K562 (cell line): Measurements from ENCODE around the gene LAMA5. TPM values are rescaled to one million over a fixed set of nuclear protein-coding genes. Genes with fewer than 3 reads are reported as not detected.

Source experiments
- MIER1 ChIP-seq: fragments of 450-650 bp; IDR thresholded peaks from 2 replicates; pipeline ENCODE4 v1.6.1; 2016; ENCODE audit warnings: antibody characterized with exemption, mild to moderate bottlenecking, low read depth
- SNAPC5 ChIP-seq: fragments of 250-450 bp; sonication (Bioruptor Pico); IDR thresholded peaks from 2 replicates; pipeline ENCODE4 v1.8.0; 2021; ENCODE audit warnings: moderate library complexity, mild to moderate bottlenecking, inconsistent platforms
- polyA plus RNA-seq, 8 experiments: library from polyadenylated mRNA; depleted of rRNA in 4 of 8; stranded (reverse) in 5 of 8; unstranded in 3 of 8; fragments of >200 nt; fragmentation: Nextera tagmentation in 2 of 8; fragmentation: Illumina TruSeq in 1 of 8; extraction: Ambion mirVana in 2 of 8; extraction: Trizol in 1 of 8; gene quantifications; 2 replicates each; pipeline versions ENCODE4 v1.2.1 to v1.2.3, GENCODE V29; 2011 to 2014; ENCODE audit warnings: inconsistent platforms in 1 of 8, missing spikeins in 1 of 8
- total RNA-seq, 7 experiments: library from RNA; depleted of rRNA in 6 of 7; stranded (reverse); fragments of >200 nt in 6 of 7; fragmentation: Illumina TruSeq in 2 of 7; extraction: Trizol in 2 of 7; gene quantifications; 2 replicates each; pipeline versions ENCODE4 v1.2.1 to v1.2.3, GENCODE V29; 2011 to 2021; ENCODE audit warnings: low replicate concordance in 1 of 7
- TF ChIP-seq, protein P1 (sequence below): fragments of 200-800 bp; sonication (Bioruptor generic); IDR thresholded peaks from 2 replicates; pipeline ENCODE4 v1.6.1; 2016; ENCODE audit warnings: missing genetic modification characterization, missing compliant biosample characterization
- TF ChIP-seq, protein P2 (sequence below): sonication (generic); formaldehyde crosslinking; IDR thresholded peaks from 2 replicates; pipeline ENCODE4 v1.8.0; 2023; ENCODE audit warnings: mild to moderate bottlenecking, missing genetic modification reagents

LAMA5 gene
- total and polyA plus RNA-seq, 9 of the 15 experiments (the other 6 are each of a cell fraction or from before 2014, with no cell fraction given), result 0.31 to 101 (median 7.8) TPM

- TF ChIP-seq MIER1 (no peak), SNAPC5 (no peak)
- TF ChIP-seq, protein P1, sequence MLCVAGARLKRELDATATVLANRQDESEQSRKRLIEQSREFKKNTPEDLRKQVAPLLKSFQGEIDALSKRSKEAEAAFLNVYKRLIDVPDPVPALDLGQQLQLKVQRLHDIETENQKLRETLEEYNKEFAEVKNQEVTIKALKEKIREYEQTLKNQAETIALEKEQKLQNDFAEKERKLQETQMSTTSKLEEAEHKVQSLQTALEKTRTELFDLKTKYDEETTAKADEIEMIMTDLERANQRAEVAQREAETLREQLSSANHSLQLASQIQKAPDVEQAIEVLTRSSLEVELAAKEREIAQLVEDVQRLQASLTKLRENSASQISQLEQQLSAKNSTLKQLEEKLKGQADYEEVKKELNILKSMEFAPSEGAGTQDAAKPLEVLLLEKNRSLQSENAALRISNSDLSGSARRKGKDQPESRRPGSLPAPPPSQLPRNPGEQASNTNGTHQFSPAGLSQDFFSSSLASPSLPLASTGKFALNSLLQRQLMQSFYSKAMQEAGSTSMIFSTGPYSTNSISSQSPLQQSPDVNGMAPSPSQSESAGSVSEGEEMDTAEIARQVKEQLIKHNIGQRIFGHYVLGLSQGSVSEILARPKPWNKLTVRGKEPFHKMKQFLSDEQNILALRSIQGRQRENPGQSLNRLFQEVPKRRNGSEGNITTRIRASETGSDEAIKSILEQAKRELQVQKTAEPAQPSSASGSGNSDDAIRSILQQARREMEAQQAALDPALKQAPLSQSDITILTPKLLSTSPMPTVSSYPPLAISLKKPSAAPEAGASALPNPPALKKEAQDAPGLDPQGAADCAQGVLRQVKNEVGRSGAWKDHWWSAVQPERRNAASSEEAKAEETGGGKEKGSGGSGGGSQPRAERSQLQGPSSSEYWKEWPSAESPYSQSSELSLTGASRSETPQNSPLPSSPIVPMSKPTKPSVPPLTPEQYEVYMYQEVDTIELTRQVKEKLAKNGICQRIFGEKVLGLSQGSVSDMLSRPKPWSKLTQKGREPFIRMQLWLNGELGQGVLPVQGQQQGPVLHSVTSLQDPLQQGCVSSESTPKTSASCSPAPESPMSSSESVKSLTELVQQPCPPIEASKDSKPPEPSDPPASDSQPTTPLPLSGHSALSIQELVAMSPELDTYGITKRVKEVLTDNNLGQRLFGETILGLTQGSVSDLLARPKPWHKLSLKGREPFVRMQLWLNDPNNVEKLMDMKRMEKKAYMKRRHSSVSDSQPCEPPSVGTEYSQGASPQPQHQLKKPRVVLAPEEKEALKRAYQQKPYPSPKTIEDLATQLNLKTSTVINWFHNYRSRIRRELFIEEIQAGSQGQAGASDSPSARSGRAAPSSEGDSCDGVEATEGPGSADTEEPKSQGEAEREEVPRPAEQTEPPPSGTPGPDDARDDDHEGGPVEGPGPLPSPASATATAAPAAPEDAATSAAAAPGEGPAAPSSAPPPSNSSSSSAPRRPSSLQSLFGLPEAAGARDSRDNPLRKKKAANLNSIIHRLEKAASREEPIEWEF (CRISPR knock-in tag), result no peak
- TF ChIP-seq, protein P2, sequence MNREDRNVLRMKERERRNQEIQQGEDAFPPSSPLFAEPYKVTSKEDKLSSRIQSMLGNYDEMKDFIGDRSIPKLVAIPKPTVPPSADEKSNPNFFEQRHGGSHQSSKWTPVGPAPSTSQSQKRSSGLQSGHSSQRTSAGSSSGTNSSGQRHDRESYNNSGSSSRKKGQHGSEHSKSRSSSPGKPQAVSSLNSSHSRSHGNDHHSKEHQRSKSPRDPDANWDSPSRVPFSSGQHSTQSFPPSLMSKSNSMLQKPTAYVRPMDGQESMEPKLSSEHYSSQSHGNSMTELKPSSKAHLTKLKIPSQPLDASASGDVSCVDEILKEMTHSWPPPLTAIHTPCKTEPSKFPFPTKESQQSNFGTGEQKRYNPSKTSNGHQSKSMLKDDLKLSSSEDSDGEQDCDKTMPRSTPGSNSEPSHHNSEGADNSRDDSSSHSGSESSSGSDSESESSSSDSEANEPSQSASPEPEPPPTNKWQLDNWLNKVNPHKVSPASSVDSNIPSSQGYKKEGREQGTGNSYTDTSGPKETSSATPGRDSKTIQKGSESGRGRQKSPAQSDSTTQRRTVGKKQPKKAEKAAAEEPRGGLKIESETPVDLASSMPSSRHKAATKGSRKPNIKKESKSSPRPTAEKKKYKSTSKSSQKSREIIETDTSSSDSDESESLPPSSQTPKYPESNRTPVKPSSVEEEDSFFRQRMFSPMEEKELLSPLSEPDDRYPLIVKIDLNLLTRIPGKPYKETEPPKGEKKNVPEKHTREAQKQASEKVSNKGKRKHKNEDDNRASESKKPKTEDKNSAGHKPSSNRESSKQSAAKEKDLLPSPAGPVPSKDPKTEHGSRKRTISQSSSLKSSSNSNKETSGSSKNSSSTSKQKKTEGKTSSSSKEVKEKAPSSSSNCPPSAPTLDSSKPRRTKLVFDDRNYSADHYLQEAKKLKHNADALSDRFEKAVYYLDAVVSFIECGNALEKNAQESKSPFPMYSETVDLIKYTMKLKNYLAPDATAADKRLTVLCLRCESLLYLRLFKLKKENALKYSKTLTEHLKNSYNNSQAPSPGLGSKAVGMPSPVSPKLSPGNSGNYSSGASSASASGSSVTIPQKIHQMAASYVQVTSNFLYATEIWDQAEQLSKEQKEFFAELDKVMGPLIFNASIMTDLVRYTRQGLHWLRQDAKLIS (CRISPR knock-in tag), result no peak
- TF ChIP-seq, all 486 proteins: peak for 0
Measured at GRCh38 chr20:62282877-62283503, 84.1 kb downstream of the LAMA5 start (continued).
